HG03066 (cell line): ENCODE measurements around the gene DHRS12.
A peak's percentile ranks its signal among the peaks of the same experiment; 100 is the strongest.

Source experiments
- ATAC-seq: cut with Tn5 transposase; IDR thresholded peaks from one replicate; pipeline ENCODE4 v1.9.1; 2021; ENCODE audit warnings: low read depth; ENCODE audit not compliant: unreplicated experiment

The DHRS12 gene

DNA sequence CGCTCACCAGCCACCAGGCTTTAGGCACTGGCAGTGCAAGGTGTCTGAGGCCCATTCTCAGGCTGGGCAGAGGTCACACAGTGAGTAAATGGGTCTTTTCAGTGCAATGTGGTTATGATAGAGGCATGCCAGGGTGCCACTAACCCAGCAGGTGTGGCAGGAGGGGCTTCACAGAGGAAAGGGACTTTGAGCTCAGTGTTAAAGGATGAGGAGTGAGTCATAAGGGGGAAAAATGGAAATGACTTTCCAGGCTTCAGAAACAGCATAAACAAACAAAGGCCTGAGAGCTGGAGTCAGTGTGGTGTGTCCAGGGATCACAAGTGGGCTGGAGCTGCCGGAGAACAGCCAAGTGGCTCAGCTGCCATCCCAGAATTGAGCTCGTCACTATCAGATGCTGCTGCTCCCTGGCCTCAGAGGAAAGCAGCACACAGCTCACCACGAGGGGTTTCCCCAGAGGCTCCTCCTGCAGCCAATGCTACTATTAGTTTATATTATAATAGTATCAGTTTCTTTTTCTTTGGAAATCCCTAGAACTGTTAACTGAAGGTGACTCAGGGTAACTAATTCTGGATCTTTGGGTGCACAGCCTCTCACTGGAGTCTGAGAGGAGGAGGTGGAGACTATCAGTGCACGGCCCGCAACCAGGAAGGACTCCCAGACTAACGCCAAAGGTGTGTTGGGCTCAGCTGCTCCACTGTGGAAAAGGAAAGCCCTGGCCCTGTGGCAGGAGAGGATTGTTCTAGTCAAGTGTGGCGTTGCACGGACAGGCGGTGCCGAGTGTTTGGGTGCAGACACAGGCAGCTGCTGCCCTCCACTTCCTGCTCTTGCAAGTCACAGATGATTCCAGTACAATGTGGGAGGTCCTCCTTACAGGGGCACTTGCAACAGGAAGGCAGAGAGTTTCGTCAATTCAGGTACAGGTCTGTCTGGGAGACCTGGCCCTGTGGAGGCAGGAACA is 39.5 kb downstream of the DHRS12 start:
- ATAC-seq, result peak; percentile 89

DNA sequence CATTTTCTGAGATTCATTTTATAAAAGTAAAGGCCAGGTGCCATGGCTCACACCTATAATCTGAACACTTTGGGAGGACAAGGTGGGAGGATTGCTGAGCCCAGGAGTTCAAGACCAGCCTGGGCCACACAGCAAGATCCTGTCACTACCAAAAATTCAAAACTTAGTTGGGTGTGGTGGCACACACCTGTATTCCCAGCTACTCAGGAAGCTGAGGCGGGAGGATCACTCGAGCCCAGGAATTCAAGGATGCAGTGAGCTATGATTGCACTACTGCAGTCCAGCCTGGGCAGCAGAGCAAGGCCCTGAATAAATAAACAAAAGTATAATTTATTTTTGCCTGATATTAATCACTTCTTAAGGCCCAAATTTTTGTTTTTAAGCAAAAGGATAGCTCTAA is 40.5 kb downstream of the DHRS12 start:
- ATAC-seq, result no peak

DNA sequence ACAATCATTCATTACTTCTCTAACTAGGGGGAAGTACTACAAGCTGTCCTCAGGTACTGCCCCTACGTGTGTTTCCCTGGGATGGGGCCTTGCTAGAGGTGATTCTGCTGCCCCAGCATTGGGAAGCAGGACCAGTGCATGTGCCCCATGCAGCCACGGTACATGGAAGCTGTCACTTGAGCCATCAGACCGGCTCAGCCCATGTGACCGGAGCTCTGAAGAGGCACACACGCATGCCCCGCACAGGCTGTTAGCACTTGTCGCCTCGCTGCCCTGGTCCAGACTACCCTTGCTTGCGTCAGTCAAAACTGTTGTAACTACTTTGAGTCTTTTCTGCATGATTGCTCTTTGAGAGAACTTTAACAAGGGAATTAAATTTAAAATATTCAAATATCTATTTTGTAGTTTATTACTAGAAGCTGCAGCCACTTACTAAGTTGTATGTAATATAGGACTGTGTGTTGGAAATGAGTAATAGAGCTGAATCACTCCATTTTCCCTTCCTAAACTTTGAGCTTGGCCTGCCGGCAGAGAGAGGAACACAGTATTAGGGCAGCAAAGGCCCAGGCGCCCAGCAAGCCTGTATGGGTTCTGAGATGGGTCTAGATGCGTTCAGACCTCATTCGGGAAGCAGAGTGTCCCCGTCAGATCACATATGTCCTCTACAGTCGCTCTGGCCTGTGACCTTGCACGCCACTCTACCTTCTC is 42.2 kb downstream of the DHRS12 start:
- ATAC-seq, result no peak

DNA sequence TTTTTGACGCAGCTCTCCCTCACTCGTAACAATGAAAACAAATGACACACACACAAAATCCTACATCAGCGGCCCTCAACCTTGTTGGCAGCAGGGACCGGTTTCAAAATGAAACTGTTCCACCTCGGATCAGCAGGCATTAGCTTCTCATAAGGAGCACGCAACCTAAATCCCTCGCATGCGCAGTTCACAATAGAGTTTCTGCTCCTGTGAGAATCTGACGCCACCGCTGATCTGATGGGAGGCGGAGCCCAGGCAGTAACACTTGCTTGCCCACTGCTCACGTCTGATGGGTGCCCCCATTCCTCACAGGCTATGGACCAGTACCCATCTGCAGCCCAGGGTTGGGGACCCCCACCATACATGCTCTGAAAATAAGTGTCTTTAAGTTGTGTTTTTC is 43.4 kb downstream of the DHRS12 start:
- no peak for ATAC-seq

DNA sequence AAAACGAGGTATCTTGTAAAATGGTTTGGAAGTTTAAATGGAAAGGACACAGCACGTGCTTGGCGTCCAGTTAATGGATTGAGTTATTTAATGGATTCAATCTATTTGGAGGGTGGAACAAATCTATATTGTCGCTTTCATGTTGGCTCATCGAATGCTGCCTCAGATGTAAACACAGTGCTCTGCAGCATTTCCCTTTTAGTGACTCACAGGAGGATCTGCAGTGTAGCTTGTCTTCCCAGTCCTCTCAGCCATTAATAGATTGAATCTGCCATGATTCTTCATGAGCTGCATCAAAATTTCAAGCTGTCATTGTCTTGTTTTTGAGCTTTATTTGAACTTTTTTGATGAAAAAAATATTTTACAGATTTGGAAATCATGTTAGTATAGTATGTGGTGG is 44.7 kb downstream of the DHRS12 start:
- ATAC-seq, result no peak

DNA sequence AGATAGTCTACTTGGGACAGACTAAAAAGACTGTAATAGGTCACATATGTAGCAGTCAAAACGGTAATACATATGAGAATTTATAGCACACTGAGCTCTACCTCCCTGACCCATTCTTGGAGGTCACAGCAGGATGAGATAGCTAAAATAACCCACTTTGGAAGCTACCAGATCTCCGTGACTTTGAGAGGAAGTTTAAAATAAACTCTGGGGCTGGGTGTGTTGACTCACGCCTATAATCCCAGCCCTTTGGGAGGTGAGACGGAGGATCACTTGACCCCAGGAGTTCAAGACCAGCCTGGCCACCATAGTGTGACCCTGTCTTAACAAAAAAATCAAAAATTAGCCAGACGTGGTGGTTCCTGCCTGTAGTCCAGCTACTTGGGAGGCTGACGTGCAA is 45.3 kb downstream of the DHRS12 start:
- ATAC-seq, result no peak

DNA sequence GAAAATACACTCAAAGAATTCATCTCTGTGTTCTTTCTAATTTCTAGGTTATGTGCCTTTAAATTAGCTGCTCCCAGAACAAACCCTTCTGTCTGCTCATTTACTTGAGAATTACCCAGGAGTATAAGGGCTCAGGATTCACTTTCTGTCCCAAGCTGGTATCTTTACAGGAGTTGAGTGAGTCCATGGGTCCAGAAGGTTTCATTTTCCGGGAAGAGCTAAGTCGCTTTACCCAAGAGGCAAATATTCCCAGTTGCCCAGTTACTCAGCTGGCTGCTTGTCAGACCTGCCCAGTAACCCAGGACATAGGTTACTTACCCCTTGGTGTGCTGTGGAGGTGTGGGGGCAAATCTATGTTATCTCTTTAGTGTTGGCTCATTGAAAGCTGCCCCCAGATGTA is 47.3 kb downstream of the DHRS12 start:
- no peak for ATAC-seq

DNA sequence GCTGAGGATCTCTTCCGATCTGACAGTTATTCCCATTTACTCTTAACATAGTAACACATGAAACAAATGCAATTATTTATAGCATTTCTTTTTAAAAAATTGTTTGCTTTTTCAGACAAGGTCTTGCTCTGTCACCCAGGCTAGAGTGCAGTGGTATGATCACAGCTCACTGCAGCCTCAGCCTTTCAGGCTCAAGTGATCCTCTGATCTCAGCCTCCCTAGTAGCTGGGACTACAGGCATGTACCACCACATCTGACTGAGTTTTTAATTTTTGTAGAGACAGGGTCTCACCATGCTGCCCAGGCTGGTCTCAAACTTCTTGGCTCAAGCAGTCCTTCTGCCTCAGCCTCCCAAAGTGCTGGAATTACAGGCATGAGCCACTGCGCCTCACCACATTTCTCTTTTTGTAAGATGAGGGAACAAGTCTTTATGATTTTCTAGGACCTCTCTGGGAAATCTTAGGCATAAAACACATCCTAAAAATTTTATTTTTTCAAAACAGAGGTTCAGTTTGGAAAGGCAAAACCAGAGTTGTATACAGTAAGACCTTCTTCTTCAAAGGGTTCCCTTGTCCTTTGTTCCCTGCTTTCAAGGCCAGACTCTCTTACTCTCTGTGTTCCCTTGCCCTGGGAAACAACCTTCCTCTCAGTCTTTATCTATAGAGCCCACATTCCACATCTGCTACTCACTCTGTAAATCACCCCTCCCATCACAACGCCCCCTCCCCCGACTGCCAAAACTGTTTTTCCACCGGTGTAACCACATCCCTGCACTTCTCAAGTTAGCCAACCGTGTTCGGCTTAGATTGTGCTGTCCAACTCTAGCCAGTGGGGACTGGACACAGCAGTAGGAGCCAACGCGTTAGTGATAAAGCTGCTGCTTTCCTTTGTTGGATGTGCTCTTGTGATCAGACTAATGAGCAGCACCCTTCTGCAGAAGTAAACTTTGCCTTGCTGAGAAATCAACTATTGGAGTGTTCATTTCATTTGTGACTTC is 56.2 kb downstream of the DHRS12 start:
- no peak for ATAC-seq

DNA sequence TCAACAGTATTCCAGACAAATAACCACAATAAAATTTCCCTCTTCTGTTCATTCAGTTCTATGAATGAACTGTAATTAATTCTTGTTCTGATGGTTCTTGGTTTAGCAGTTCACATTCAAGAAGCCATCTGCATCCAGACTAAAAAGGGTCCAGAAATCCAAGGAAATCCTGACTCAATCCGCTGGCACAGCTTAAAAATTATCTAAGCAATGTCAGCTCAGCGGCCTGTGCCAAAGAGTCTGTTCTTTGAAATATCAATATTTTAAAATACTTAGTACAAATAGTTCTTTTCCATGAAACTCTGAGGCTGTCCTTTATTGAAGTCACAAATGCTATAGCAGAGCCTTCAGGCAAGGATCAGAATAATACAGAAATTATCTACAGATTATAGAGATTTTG is 57.2 kb downstream of the DHRS12 start:
- no peak for ATAC-seq

DNA sequence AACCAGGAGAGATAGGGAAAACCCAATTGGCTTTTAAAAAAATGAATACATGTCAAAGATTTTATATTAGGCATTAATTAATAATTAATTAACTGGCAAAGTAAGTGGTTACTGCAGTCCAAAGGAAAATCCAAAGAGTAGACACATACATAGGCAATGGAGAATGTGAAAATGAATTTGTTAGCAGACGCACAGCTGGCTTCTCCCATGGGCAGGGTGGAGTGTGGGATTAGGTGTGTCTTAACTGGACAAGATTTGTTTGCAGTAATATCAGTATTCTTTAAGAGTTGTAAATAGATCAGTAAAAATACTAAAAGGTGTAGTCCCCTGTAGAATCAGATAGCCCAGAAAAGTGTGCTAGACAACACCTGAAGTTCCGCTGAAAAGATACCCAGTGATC is 58.7 kb downstream of the DHRS12 start:
- no peak for ATAC-seq

DNA sequence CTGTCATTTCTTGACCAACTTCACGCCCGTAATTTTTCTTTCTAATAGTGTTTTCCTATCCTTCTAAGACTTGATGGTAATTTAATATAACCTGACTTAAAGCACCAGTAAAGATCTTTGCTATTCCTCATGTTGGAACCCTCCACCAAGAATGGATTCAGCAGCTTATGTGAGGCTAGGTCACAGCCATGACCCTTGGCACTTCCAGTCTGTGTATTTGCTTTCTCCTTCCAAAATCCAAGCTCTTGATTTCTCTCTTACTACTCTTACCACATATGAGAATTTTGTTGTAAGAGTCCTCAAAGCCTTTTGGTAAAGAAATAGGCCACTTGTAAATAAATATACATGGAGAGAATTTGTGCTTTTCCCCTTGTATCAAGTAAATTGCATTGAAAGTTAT is 61.4 kb downstream of the DHRS12 start:
- ATAC-seq, result no peak

DNA sequence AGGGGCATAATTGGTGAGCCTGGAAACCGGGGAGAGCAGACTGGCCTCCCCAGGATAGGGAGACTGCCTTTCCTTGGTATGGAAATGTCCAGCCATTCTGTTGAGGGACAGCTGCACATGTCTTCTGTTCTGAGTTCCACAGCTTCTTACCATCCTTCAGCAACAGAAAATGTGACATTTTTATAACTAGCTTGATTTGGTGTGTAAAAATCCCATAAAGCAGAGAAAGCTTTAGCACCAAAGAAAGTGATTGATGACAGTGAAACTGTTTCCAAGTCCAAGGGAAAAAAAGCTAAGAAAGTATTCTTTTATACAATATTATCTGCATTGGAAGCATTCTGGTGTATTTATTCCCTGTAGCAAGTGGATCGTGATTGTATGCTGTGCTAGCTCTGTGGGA is 61.9 kb downstream of the DHRS12 start:
- ATAC-seq, result no peak

DNA sequence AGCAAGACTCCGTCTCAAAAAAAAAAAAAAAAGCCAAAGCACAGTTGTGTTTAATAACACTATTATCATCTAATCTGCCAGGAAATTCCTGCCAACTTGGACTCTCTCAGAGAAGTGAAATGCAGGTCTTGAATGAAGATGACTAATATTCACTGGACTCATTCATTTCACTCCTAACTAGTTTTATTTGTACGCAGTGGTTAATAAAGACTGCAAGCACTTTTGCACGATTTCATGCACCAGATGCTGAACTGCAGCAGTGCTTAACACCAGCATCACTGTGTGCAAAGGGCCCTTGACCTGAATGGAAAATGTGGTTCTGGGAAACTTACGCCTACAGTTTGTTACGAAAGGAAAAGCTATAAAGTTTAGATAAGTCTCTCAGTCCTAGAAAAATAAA is 63.3 kb downstream of the DHRS12 start:
- no peak for ATAC-seq

DNA sequence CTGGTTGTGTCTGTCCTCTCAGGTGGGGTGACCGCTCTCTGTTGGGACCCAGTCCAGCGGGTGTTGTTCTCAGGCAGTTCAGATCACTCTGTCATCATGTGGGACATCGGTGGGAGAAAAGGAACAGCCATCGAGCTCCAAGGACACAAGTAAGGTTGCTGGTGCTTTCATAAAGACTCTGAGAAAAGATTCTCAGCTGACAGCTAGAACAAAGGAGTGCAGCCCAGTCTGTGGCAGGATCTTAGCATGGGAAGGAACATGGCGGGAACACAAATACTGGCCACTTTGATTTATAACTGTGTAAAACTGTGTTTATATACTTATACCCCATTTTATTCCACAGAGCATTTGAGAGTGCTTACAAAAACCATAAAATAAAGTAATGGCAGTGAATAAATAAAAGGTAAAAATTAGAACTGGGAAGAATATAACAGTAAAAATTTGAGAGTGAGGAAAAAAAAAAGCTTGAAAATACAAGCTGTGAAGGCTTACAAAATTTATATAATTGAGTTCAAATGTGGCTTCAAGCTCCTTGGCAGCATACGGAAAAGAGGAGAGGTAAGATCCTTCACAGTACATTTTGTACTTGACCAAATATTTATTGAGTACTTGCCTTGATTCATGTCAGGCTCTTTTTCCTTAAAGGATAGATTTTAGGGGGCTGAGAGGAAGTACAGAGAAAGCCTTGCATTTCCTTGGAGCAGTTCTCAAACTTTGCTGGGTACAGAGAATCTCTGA is 64.8 kb downstream of the DHRS12 start:
- ATAC-seq, result no peak

DNA sequence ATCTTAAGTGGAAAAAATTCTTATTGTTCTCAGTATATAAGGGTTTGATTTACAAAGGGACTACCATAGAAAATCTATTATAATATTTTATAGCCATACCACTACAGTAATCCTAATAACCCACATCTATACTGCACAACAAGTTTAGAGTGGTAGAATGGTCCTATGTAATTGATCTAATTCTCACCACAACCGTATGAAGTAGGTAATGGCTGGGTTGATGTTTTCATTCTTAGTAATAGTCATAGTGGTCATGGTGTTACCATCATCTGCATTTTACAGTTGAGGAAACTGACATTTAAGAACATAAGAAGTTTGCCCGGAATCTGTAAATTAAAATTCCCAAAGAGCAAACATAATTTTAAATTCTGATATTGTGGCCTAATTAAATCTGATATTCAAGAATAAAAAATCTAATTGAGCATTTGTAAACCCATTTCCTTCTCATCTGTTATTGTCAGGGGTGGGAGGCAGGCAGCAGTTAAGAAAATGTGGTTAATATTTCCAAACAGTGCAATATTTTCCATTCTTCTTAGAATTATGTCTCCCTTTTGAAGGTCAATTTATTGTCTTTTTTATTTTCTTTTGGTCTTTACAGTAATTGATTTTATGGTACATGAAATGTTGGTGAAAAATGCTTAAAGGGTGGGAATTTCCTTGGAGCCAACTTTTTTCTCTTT is 65.6 kb downstream of the DHRS12 start:
- no peak for ATAC-seq

DNA sequence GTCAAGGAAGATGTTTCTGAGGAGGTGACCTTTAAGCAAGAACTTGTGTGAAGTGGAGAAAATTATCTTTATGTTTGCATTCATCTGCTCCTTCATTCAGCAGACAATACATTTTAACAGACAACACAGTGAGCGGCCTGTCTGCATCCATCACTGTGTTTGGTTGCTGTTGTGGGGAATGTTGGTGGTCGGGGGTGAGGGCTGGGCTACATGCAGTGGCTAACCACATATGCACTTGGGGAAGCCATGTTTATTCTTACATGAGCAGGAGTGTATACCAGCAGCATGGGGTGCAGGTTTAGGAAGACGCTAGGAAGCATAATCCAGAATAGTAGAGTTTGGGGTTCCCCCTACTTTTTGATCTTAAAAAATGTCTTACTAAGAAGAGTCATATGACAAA is 66.4 kb downstream of the DHRS12 start:
- no peak for ATAC-seq

DNA sequence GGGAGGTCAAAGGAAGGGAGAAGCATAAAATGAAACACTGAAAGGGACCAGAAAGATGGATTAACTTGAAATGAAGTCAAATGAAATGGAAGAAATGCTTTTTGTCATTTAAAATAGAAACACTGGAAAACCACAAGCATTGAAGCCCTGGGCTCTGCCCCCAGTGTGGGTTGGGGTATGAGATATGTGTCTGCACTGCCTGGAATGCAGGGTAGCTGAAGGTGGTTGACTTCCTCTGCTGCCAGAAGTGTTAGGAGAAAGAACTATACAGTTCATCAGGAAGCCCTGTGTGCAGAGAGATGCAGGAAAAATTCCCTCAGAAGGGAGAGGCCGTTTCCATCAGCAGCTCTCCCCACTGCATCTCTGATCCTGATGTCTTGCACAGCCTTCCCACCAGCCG is 69.2 kb downstream of the DHRS12 start:
- ATAC-seq, result no peak

DNA sequence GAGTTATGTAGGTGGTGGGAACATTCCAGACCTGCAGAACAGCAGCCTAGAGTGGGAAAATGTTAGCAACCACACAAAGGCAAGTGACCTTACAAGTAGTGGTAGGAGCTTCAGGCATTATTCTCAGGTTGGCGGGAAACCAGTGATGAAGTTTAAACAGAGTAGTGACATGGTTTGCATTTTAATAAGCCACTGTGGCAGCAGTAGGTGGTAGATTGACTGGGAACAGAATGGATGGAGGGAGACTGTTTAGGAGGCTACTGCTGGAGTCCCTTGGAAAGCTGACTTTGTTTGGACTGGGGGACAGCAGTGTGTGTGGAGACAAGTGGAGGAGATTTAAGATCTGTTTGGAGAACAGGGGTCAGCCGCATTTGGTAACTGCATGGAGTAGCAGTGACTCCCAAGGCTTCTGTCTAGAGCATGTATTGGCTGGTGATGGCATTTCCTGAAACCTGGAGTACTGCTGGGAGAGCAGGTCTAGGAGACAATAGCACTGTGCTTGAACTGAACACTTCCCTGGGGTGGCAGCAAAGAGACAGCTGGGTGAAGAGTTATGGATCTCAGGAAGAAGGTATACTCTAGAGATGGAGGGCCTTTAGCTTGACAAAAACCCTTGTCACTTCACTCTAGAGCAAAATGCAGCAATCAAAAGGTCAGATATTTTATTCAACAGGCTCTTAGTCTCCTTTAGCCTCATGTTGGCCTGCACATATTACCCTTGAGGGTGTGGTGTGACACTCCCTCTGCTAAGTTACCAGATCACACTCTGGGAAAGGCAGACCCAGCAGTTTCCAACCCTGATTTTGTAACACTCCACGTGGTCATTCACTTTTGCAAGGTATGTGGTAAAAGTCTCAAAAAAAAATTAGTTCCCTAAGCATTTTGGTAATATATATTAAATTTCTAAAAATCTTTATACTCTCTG is 70.3 kb downstream of the DHRS12 start:
- no peak for ATAC-seq
